ENCODE measurements around the gene ADGRA1.

Gene ADGRA1

GRCh38 chr10:133166504-133166827 is 78.7 kb downstream of the ADGRA1 start:
- TF ChIP-seq MAX (IDR thresholded peaks at IDR 0.05) (no peak), ZBTB7A (IDR thresholded peaks at IDR 0.05; ENCODE audit: low read depth) (no peak), TAF1 (IDR thresholded peaks at IDR 0.05; ENCODE audit: low read depth) (no peak), EP300 (IDR thresholded peaks at IDR 0.05; ENCODE audit: borderline replicate concordance) (no peak), TEAD4 (IDR thresholded peaks at IDR 0.05) (no peak), FOXM1 (IDR thresholded peaks at IDR 0.05; ENCODE audit: borderline replicate concordance, low read depth) (no peak), TCF12 (IDR thresholded peaks at IDR 0.05; ENCODE audit: low read depth) (no peak), EGR1 (IDR thresholded peaks at IDR 0.05) (no peak), USF1 (IDR thresholded peaks at IDR 0.05) (no peak), REST (IDR thresholded peaks at IDR 0.05; ENCODE audit: low read depth) (no peak), YY1 (IDR thresholded peaks at IDR 0.05; ENCODE audit: low read depth) (no peak), CREB1 (IDR thresholded peaks at IDR 0.05; ENCODE audit: low read depth) (no peak), NFIC (IDR thresholded peaks at IDR 0.05) (no peak), RAD21 (IDR thresholded peaks at IDR 0.05; ENCODE audit: low read depth) (no peak), CEBPB (IDR thresholded peaks at IDR 0.05) (no peak)

GRCh38 chr10:133166828-133167692 is 79.3 kb downstream of the ADGRA1 start:
- no peak for TF ChIP-seq FOXM1 (IDR thresholded peaks at IDR 0.05; ENCODE audit: borderline replicate concordance, low read depth)

GRCh38 chr10:133167693-133168616 is 80.2 kb downstream of the ADGRA1 start:
- TF ChIP-seq RAD21 (IDR thresholded peaks at IDR 0.05; ENCODE audit: low read depth) (no peak), ZBTB7A (IDR thresholded peaks at IDR 0.05; ENCODE audit: low read depth) (no peak), REST (IDR thresholded peaks at IDR 0.05; ENCODE audit: low read depth) (no peak), FOXM1 (IDR thresholded peaks at IDR 0.05; ENCODE audit: borderline replicate concordance, low read depth) (no peak), YY1 (IDR thresholded peaks at IDR 0.05; ENCODE audit: low read depth) (no peak), NFIC (IDR thresholded peaks at IDR 0.05) (no peak), EP300 (IDR thresholded peaks at IDR 0.05; ENCODE audit: borderline replicate concordance) (no peak), TAF1 (IDR thresholded peaks at IDR 0.05; ENCODE audit: low read depth) (no peak), MAX (IDR thresholded peaks at IDR 0.05) (no peak), TCF12 (IDR thresholded peaks at IDR 0.05; ENCODE audit: low read depth) (no peak), TEAD4 (IDR thresholded peaks at IDR 0.05) (no peak), EGR1 (IDR thresholded peaks at IDR 0.05) (no peak), CEBPB (IDR thresholded peaks at IDR 0.05) (no peak), CREB1 (IDR thresholded peaks at IDR 0.05; ENCODE audit: low read depth) (no peak)

GRCh38 chr10:133168617-133169031 is 80.9 kb downstream of the ADGRA1 start:
- TF ChIP-seq USF1 (IDR thresholded peaks at IDR 0.05) (no peak), TEAD4 (IDR thresholded peaks at IDR 0.05) (no peak), TCF12 (IDR thresholded peaks at IDR 0.05; ENCODE audit: low read depth) (no peak), CEBPB (IDR thresholded peaks at IDR 0.05) (no peak), MAX (IDR thresholded peaks at IDR 0.05) (no peak), ZBTB7A (IDR thresholded peaks at IDR 0.05; ENCODE audit: low read depth) (no peak), CREB1 (IDR thresholded peaks at IDR 0.05; ENCODE audit: low read depth) (no peak), NFIC (IDR thresholded peaks at IDR 0.05) (no peak), FOXM1 (IDR thresholded peaks at IDR 0.05; ENCODE audit: borderline replicate concordance, low read depth) (no peak), EP300 (IDR thresholded peaks at IDR 0.05; ENCODE audit: borderline replicate concordance) (no peak), RAD21 (IDR thresholded peaks at IDR 0.05; ENCODE audit: low read depth) (no peak), TAF1 (IDR thresholded peaks at IDR 0.05; ENCODE audit: low read depth) (no peak), EGR1 (IDR thresholded peaks at IDR 0.05) (no peak), YY1 (IDR thresholded peaks at IDR 0.05; ENCODE audit: low read depth) (no peak), REST (IDR thresholded peaks at IDR 0.05; ENCODE audit: low read depth) (no peak)
